Measurements from ENCODE around the gene NADK2.

- TF ChIP-seq POLR2AphosphoS5 (IDR thresholded peaks at IDR 0.05; ENCODE audit: low read depth) (no peak), CTCF (IDR thresholded peaks at IDR 0.05; ENCODE audit: insufficient read depth, low read length) (no peak), REST (IDR thresholded peaks at IDR 0.05; ENCODE audit: insufficient replicate concordance, low read depth) (no peak), GABPA (IDR thresholded peaks at IDR 0.05; ENCODE audit: low read depth) (no peak)
Measured at GRCh38 chr5:36156619-36157018, 85.1 kb downstream of the NADK2 start.

All from HL-60 (cell line).